PFSK-1 (cell line): Measurements from ENCODE around the gene FA2H.

Experiments used
- POLR2AphosphoS5 ChIP-seq: IDR thresholded peaks from 2 replicates; pipeline ENCODE4 v1.6.1; 2012; ENCODE audit warnings: low read depth, mild to moderate bottlenecking, control low read depth, low read length, moderate library complexity
- REST ChIP-seq, 2 experiments: IDR thresholded peaks; 2 replicates each; pipeline versions ENCODE4 v1.6.1 to v1.8.0; 2011 to 2012; ENCODE audit warnings: low read depth in 2 of 2, low read length in 2 of 2, control low read depth in 1 of 2, inconsistent platforms in 1 of 2, mild to moderate bottlenecking in 1 of 2, moderate library complexity in 1 of 2; ENCODE audit not compliant: insufficient read depth in 1 of 2
- SIN3A ChIP-seq: IDR thresholded peaks from 2 replicates; pipeline ENCODE4 v1.6.1; 2012; ENCODE audit warnings: mild to moderate bottlenecking, low read length, moderate library complexity, borderline replicate concordance; ENCODE audit not compliant: insufficient read depth
- TAF1 ChIP-seq: IDR thresholded peaks from 2 replicates; pipeline ENCODE4 v1.6.1; 2012; ENCODE audit warnings: low read length, control low read depth, borderline replicate concordance; ENCODE audit not compliant: insufficient read depth

- TF ChIP-seq TAF1 (no peak), REST (IDR thresholded peaks at IDR 0.05; ENCODE audit: insufficient read depth in 1 of 2, low read depth in 2 of 2, low read length in 2 of 2) (no peak), SIN3A (no peak), POLR2AphosphoS5 (no peak)
These were observed 52.9 kb downstream of the FA2H start for GRCh38 chr16:74721716-74722115.
